Activated T-cell treated with anti-CD3 and anti-CD28 coated beads for 48 hours (primary cell): ENCODE measurements around the gene KPNA3.

Source experiments
- DNase-seq: peaks from one replicate; pipeline ENCODE4 v3.0.0-alpha.2; 2020; ENCODE audit warnings: low read depth

Gene KPNA3

GRCh38 chr13:49676581-49677298 is 115.7 kb downstream of the KPNA3 start:
- DNase-seq, result no peak

GRCh38 chr13:49670828-49671227 is 121.7 kb downstream of the KPNA3 start:
- no peak for DNase-seq

GRCh38 chr13:49669735-49670309 is 122.7 kb downstream of the KPNA3 start:
- no peak for DNase-seq

- DNase-seq, result no peak
Observed at GRCh38 chr13:49667773-49668172, 124.7 kb downstream of the KPNA3 start.

- DNase-seq, result no peak
Observed at GRCh38 chr13:49664606-49665005, 127.9 kb downstream of the KPNA3 start.

- no peak for DNase-seq
Observed at GRCh38 chr13:49657241-49657641, 135.2 kb downstream of the KPNA3 start.

GRCh38 chr13:49655906-49656305 is 136.6 kb downstream of the KPNA3 start:
- no peak for DNase-seq

GRCh38 chr13:49654011-49654410 is 138.5 kb downstream of the KPNA3 start:
- no peak for DNase-seq

- DNase-seq, result no peak
Observed at GRCh38 chr13:49653478-49653877, 139.0 kb downstream of the KPNA3 start.

- DNase-seq, result no peak
Observed at GRCh38 chr13:49652355-49653305, 139.9 kb downstream of the KPNA3 start.

GRCh38 chr13:49651570-49652354 is 140.7 kb downstream of the KPNA3 start:
- DNase-seq, result no peak

GRCh38 chr13:49649963-49650312 is 142.5 kb downstream of the KPNA3 start:
- no peak for DNase-seq
